HG03135 (cell line): Measurements from ENCODE around the gene GPS2.

Experiments used
- ATAC-seq: cut with Tn5 transposase; IDR thresholded peaks from one replicate; pipeline ENCODE4 v1.9.1; 2021; ENCODE audit warnings: mild to moderate bottlenecking, moderate library complexity; ENCODE audit not compliant: unreplicated experiment

Gene GPS2

GRCh38 chr17:7318121-7318860, 3.1 kb upstream of the GPS2 start:
- no peak for ATAC-seq

- ATAC-seq = no peak
Observed at GRCh38 chr17:7317161-7317803, 2.1 kb upstream of the GPS2 start.

- ATAC-seq = no peak
Observed at GRCh38 chr17:7315570-7316235, 543 bp upstream of the GPS2 start.

GRCh38 chr17:7313890-7314718, 1.1 kb downstream of the GPS2 start:
- no peak for ATAC-seq

- ATAC-seq = no peak
Observed at GRCh38 chr17:7313088-7313889, 1.9 kb downstream of the GPS2 start.

- no peak for ATAC-seq
Observed at GRCh38 chr17:7312432-7313087, 2.6 kb downstream of the GPS2 start.

GRCh38 chr17:7311110-7311705, 4.0 kb downstream of the GPS2 start:
- ATAC-seq = no peak

- no peak for ATAC-seq
Observed at GRCh38 chr17:7309628-7310027, 5.5 kb downstream of the GPS2 start.

- no peak for ATAC-seq
Observed at GRCh38 chr17:7308625-7309433, 6.3 kb downstream of the GPS2 start.

GRCh38 chr17:7307686-7308624, 7.2 kb downstream of the GPS2 start:
- ATAC-seq = no peak

GRCh38 chr17:7306911-7307685, 8.1 kb downstream of the GPS2 start, which contains the start of gene EIF5A:
Gene EIF5A, plus strand, starts transcription at chr17:7307628. Its CDS starts 2,008 bp downstream, at chr17:7309636.
- peak; percentile 70 for ATAC-seq

GRCh38 chr17:7304179-7304578, 11.0 kb downstream of the GPS2 start:
- ATAC-seq = no peak

GRCh38 chr17:7296189-7296861, 18.8 kb downstream of the GPS2 start:
- ATAC-seq = no peak

GRCh38 chr17:7295230-7296180, 19.7 kb downstream of the GPS2 start:
- no peak for ATAC-seq

- no peak for ATAC-seq
Observed at GRCh38 chr17:7294614-7295153, 20.5 kb downstream of the GPS2 start, which contains the start of gene YBX2. Gene YBX2, minus strand, starts transcription at chr17:7294639. Its CDS starts 139 bp downstream, at chr17:7294500.
